PC-9 (cell line): Measurements from ENCODE around the gene CLMN.

Experiments used
- EZH2 ChIP-seq: fragments of 200-600 bp; sonication (generic); IDR thresholded peaks from 2 replicates; pipeline ENCODE4 v1.8.0; 2017; ENCODE audit warnings: antibody characterized with exemption, low read depth
- TF ChIP-seq, protein P1 (sequence below): fragments of 200-600 bp; sonication (generic); conservative IDR thresholded peaks from 2 replicates; pipeline ENCODE4 v1.6.1; 2017; ENCODE audit warnings: mixed run types, antibody characterized with exemption, mild to moderate bottlenecking, moderate library complexity

DNA sequence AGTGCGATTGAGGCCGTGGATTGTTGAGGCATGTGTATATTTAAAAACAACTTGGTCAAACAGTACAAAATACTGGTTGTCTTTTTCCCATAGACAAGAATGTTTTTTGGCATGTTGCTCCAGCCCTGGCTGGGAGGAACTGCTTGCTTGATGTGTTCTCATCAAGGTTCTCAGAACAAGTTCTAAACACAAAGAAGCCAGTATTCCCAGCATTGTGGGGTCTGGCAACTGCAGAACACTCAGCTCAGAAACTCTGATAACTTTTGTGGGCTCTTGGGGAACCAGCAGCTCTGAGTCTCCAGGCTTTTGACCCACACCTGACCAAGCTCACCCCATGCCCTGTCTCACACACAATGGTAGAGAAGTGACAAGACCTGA is 135.3 kb downstream of the CLMN start:
- TF ChIP-seq, protein P1, sequence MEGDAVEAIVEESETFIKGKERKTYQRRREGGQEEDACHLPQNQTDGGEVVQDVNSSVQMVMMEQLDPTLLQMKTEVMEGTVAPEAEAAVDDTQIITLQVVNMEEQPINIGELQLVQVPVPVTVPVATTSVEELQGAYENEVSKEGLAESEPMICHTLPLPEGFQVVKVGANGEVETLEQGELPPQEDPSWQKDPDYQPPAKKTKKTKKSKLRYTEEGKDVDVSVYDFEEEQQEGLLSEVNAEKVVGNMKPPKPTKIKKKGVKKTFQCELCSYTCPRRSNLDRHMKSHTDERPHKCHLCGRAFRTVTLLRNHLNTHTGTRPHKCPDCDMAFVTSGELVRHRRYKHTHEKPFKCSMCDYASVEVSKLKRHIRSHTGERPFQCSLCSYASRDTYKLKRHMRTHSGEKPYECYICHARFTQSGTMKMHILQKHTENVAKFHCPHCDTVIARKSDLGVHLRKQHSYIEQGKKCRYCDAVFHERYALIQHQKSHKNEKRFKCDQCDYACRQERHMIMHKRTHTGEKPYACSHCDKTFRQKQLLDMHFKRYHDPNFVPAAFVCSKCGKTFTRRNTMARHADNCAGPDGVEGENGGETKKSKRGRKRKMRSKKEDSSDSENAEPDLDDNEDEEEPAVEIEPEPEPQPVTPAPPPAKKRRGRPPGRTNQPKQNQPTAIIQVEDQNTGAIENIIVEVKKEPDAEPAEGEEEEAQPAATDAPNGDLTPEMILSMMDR = no peak
- TF ChIP-seq EZH2 = no peak
